Medulla oblongata (tissue), 1 donor: ENCODE data around the gene DBX2.
A peak's percentile ranks its signal among the peaks of the same experiment; 100 is the strongest.
"Not testable (repeated sequence)": the region's sequence is repeated elsewhere in the genome, so short reads cannot be mapped to it uniquely, and the experiment has no call there.

ENCODE experiments used
- DNase-seq: peaks from one replicate; pipeline ENCODE4 v3.0.0-alpha.2; 2015; ENCODE audit errors: extremely low spot score

Gene DBX2

DNA sequence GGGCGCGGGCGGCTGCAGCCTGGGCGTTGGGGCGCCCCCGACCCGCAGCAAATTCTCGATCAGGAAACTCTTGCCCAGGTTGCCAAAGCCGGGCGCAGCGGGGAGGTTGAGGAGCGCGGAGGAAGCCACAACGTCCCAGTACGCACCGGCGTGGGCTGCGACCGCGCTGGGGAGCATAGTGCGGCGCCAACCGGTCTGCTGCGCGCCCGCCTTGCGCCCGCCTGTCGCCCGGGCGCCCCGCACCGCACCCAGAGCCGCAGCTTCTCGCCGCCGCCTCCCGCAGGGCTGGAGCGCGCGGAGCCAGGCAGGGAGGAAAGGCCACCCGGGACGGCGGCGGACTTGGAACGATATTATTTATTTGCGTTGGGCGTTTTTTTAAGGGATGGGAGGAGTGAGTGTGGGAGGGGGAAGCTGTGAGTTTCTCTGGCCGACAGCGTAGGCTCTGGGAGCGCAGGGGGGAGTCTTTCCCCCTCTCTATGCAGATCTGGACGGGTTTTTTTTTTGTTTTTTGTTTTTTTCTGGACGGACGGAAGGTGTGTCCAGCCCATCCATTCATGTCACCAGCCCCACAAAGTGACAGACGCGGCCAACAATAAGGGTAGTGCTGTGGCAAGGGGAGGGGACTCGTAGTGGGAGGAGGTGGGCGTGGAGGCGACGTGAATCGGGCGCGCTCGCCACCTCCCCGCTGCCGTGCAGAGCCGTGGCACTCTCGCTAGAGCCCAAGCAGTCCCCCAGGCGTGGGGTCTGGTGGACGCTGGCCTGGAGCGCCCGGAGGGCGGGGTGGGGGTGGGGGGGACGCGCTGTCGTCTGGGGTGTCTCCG, at the start of gene DBX2:
DBX2 (minus strand) TSS at position 349 of the 821 bp plus-strand sequence; CDS start at position 177, 172 bp downstream.
- DNase-seq, result peak; percentile 60

DNA sequence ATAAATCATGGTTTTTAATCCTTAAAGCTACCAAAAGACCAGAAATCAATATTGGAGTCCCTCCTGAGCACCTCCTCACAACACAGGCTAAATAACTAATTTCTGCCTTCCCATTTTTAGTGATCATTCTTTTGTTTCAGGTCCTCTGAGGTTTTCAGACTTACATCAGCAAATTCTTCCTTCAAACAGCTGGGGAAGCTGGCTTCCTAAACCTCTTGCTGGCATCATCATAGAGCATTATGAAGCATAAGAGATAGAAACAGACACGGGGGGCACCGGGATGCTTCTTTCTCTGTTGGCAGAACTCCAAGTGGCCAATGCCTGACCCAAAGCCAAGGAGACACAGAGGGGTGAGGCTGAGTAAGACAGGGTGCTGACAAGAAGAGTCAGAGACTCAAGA, 47.9 kb upstream of the DBX2 start:
- no peak for DNase-seq

DNA sequence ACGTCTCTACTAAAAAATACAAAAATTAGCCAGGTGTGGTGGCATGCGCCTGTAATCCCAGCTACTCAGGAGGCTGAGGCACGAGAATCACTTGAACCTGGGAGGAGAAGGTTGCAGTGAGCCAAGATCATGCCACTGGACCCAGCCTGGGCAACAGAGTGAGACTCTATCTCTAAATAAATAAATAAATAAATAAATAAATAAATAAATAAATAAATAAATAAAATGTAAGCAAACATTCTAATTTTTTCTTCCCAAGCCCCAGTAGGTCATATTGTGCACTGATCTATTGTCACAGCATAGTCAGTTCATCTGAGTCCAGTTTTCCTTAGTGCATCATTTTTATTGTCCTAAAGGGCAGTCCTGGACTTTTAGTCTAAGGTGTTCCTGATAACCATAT, 44.5 kb upstream of the DBX2 start:
- not testable (repeated sequence) for DNase-seq

DNA sequence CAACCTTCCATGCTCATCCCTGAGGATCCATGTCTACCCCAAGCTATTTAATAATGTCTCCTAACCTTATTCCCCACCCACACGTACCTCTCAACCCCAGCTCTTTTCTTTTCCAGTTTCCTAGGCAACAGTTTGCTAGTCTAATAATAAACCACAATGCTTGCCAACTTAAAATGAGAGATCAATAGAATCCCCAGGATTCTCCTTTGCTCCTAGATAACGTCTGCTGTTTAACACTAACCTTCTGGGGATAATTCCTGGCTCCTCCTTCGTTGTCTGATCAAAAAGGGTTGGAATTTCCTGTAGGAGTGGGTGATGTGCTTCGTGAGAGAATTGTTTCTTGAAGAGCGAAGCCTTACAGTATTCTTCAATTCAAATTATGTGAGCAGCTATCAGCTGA, 42.2 kb upstream of the DBX2 start:
- no peak for DNase-seq

DNA sequence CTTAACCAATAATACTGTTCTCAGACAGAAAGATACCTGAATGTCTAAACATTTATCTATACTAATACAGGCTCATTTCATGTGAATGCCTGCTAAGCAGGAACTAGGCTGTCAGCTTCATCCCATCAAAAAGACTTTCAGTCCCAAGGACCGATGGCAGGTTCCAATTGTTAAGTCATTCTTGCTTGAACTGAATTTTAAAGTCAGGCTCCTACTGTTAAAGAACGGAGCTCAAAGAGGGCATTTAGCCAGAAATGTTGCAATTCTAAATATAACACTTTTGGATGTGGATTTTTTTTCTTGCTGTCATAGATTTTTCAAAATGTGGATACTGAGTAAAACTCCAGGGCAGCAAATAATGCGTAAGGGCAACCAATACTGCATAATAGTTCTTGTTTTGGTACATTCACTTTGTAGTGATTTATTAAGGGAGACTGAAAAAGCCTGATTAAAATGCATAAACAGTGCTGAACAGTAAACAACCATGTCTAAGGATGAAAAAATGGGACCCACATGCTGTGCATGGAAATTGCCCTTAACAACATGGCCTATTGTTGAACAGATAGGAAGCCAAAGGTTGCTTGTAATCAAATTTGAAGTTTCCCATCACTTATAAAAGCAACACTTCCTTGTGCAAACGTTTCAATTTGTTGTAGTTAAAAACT, 38.6 kb upstream of the DBX2 start:
- DNase-seq, result peak; percentile 57

DNA sequence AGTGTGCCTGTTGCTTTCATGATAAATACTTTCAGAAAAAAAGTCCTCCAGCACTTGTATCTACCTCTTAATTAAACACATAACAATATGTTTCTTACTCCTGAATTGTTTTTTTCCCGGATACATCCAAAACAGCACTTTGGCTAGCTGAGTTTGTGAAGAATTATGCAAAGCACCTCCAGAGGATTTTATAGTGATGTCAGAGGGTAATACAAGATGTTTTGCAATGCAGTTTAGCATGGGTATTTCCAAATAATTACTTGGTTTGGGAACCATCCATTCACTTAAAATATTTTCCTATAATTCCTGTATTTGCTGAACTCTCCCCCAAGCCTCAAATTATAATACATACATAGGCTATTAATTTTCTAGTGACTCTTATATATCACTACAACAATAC, 37.7 kb upstream of the DBX2 start:
- no peak for DNase-seq

DNA sequence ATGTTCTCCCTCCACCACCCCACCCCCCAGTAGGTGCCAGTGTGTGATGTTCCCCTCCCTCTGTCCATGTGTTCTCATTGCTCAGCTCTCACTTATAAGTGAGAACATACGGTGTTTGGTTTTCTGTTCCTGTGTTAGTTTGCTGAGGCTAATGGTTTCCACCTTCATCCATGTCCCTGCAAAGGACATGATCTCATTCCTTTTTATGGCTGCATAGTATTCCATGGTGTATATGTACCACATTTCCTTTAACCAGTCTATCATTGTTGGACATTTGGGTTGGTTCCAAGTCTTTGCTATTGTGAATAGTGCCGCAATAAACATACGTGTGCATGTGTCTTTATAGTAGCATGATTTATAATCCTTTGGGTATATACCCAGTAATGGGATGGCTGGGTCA, 33.3 kb upstream of the DBX2 start:
- not testable (repeated sequence) for DNase-seq

DNA sequence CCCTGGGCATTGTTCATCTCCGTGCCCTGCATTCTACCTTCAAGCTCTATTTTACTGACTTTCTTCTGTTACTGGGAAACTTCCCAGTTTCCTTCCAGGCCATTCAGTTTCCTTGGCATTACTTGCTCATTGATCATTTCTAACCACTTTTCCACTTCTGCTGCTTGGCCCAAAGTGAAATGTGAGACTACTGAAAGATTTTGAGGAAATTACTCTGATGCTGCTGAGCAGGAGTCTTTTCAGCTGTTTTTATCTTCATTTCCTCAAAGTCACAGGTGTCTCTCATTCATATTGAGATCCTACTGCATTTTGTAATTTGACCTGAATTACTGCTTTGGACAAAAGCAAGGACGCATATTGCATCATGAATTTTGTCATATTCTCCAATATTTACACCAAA, 26.4 kb upstream of the DBX2 start:
- DNase-seq, result peak; percentile 40

DNA sequence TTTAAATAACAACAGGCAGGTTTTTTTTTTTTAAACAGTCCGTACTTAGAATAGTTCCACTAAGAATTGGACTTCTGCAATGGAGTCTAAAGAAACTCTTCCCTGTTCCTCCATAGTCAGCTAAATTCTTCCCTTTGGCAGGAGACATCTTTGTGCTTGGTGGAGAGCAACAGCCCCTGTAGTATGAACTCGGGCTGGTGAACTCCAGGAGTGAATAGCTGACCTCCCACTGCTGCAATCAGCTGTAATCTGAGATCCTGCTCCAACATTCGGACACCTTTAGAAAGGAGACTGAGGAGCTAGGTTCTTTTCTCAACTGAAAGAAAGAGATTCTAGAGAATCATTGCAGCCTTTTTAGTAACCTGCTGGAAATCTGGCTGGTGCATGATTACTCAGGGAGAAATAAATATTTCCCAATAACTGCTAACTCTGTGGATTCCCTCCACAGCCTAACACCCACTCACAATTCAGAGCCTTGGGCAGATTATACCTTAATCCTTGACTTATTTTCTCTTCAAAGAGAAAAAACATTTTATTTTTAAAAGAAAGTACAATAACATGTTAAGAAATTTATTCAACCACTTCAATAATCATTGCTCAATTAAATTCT, 25.6 kb upstream of the DBX2 start:
- DNase-seq, result no peak

DNA sequence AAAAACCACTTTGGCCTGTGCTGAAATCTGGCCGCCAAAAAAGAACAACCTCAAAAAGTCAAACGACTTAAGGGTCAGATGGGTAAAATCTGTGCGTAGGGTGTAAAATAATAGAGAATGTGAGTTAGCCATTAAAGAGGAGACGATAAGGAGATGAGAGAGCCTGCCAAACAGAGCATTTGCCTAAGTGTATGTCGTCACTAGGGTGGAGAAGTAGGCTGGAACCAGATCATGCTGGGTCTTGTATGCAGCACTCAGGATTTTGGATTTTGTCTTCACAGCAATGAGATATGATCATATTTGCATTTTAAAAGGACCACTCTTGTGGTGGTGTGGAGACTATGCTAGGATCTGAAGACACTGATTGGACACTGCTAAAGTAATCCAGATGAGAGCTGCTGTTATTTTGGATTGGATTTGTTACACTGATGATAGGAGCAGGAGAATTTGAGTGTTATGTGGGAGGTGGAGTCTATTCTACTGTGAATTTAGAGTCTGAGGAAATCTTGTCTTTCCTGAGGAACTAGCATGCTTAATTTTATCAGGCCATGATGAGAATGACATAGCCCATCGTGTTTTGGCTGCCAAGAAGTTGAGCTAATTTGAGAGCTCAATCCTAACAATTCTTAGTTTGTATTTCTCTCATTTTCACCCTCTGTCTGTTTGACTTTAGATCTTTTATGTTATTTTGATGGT, 24.8 kb upstream of the DBX2 start:
- no peak for DNase-seq

DNA sequence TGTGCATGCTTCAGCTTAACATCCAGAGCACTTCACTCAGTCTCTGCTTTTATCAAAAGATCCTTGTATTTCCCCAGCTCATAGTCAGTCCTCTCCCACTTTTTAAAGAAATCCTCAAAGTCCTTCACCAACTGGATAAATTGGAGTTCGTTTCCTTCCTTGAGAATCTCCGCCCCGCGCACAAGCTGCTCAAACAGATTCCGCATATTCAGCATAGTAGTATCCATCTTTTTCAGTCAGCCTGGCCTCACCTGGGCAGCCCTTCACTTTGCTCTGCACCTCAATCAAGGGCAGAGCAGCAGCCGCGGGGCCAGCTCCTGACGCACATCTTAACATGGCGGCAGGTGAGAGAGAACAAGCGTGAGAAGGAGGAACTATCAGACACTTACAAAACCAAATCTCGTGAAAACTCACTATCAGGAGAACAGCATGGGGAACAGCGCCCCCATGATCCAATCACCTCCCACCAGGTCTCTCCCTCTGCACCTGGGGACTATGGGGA, 14.3 kb upstream of the DBX2 start:
- no peak for DNase-seq

DNA sequence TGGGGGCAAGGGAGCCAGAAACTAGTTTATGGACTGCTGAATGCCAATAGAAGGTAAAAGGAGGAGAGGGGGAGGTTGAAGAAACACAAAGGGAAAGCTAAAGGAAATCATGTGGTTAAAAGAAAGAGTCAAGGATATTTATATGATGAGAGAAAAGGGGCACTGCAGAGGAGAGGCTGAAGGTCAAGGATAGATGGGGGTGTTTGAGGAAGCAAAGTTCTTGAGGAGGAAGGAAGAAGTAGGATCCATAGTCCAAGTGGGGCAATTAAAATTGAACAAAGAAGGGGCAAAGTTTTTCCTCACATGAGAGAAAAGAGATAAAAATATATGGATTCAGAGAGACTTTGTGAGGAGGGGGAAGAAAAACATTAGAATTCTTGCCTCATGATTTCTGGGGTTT, 10.1 kb upstream of the DBX2 start:
- no peak for DNase-seq

DNA sequence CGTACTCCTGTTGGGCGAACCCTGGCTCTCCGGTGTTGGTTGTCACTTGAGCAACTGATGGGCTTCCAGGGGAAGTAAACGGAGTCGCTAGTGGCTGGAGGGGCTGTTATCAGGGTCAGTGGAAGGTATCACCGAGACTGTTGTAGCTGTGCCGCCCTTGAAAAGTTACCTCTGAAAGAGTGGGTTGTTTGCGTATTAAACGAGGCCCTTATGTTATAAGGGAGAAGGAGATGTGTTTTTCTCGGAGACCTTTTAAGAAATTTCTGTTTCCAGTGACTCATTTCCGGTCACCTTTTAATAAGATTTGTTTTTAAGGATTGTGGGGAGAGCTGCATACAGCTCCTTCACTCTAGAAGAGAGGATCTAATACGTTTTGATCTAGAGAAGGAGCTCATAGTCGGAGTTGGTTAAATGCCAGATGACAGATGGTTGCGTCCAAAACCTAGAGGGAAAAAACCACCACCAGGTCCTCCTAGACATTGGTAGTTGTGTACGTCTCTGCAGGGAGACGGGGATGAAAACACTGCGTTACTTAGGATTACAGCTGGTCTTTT, 750 bp upstream of the DBX2 start:
- no peak for DNase-seq

DNA sequence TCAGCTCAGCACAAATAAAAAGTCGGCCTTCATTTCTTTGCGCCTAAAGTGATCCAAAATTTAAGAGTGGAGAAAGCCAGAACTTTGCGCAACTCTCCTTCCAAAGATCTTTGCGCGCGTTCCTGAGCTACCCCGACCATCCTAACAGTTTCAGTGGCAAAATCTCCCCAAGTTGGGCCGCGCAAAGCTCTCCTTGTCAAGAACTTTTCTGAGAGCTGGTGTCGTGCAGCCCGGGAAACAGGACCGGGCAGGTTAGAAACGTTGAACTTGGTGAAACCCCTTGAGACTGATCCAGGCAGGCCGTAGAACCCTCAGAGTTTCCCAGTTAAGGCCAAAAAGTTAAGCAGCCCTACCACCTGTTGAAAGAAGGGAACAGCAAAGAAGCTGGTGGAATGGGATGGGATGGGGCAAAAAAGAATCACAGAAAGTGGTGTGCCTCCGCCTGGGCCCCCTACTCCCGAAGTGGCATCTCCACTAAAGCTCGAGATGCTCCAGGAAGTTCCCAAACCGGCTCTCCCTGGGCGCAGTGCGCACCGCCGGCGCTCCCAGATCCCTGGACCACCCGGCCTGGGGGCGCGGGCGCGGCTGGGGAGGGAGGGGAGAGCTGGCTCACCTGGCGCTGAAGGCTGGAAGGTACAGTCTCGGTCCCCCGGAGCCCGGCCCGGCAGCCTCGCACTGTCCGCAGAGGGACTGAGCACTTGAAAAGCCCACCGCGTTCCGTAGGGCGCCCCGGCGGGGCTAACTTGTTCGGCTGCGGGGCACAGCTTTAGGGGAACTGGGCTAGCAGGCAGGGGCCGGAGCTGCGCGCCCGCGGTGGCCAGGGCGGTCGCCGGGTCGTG, 768 bp downstream of the DBX2 start:
- DNase-seq, result no peak

DNA sequence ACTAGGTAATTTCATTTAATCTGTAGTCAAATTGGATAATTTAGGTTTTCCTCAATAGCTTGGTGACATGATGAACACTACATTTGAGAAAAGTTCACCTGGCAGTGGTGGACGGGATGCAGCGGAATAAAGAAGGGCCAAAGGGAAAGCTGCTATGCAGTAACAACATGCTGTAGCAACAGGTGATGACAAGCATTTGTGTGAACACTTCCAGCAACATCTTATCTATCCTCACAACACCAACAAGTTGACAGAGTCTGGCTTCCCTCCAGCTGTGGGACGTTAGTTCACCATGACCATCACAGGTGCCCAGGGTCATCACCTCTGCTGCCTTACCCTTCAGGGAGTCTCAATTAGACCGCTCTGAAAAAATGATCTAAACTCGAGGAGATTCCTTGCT, 8.3 kb downstream of the DBX2 start:
- DNase-seq, result no peak

DNA sequence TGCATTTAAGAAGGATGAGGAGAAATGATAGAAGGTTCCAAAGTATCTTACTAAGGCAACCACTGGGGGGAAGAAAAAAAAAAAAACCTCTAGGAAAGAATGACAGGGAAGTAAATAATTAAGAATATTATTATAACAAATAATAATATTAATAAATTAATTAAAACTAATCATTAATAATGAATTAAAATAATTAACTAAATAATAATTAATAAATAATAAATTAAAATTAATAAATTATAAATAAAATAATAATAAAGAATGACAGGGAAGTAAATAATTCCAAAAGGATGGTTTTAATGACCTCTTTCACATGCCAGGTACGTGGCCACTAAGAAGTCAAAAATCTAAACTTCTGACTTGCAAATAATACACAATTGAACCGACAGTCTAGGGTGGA, 9.9 kb downstream of the DBX2 start:
- DNase-seq, result no peak

DNA sequence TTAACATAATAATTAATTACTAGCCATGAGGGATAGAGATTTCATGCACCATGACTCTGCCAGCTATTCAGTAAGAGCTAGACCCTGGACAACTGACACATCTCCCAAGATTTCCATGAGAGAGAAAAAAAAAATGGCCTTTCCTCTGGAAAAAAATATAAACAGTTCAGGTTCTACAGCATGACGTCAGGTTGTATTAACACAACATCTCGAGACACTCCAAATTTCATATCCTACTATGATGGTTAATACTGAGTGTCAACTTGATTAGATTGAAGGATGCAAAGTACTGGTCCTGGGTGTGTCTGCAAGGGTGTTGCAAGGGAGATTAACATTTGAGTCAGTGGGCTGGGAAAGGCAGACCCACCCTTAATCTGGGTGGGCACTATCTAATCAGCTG, 11.1 kb downstream of the DBX2 start:
- DNase-seq, result no peak

DNA sequence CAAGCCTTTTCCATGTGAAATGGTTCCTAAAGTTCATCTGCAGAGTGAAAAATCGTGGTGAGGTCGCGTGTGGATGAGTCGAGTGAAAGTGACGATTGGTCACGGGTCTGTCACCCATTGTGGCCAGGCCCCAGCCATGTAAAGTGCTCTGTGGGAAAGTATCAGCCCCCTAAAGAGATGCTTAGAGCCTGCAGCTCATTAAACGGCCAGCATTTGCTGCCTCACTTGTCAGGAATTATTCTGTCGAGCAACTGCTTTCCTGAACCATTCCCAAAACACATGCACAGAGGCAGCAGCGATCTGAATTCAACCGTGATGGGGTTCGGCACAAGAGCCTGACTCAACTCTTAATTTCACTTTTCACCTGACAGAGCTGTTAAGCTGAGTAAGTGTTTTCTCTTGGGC, 16.0 kb downstream of the DBX2 start:
- DNase-seq, result peak; percentile 59

DNA sequence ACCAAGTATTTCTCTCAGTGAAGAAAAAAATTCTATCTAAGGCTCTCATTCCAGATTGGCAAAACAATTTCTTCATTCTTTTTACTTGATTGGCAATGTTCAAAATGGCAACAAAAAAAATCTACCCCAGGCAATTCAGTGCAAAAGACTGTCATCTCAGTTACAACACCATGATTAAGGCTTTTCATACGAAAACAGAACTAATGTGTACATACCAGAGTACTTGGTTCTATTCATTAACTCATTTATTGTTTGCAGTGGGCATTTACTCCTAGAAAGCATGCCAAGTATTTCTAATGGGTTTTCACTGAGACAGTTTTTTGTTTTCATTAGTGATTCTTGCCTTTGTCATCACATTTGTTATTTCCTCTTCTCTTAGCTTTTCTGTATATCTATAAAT, 33.0 kb downstream of the DBX2 start:
- DNase-seq, result no peak

DNA sequence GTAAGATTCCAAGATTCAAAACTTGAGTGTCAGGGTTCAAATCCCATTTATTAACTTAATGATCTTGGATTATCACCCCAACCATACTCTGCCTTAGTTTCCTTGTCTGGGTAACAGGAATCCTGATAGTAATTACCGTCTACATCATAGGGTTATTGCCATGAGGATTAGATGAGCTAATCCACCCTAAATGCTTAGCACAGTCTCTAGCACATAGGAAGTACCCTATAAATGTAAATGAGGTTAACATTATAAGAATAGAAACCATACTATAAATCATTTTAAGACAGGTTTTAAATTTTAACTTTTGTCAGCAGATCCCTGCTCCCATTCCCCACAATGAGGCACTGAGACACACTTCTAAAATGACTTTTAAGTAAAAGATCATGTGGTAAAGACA, 36.5 kb downstream of the DBX2 start:
- DNase-seq, result no peak

DNA sequence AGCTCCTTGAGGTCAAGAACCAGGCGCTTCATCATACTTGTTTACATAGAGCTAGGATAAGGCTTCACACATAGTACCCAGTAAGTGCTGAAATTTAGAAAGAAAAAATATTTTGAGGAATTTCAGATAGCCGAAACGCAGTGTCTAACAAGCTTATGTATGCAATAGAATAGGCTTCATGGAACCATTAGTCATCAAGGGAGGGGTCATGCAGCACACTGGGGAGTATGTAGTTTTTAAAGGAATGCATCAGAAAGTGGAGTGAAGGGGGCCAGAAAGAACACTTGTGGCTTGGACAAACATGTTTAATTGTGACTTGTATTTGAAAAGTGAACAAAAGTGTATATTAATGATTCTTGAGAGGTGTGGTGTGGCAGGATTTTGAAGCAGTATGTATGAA, 38.1 kb downstream of the DBX2 start:
- no peak for DNase-seq
